ENCODE results near the gene PTTG1.

GRCh38 chr5:160380041-160380440 lies 41.6 kb upstream of the PTTG1 start:
- TF ChIP-seq, protein P1, sequence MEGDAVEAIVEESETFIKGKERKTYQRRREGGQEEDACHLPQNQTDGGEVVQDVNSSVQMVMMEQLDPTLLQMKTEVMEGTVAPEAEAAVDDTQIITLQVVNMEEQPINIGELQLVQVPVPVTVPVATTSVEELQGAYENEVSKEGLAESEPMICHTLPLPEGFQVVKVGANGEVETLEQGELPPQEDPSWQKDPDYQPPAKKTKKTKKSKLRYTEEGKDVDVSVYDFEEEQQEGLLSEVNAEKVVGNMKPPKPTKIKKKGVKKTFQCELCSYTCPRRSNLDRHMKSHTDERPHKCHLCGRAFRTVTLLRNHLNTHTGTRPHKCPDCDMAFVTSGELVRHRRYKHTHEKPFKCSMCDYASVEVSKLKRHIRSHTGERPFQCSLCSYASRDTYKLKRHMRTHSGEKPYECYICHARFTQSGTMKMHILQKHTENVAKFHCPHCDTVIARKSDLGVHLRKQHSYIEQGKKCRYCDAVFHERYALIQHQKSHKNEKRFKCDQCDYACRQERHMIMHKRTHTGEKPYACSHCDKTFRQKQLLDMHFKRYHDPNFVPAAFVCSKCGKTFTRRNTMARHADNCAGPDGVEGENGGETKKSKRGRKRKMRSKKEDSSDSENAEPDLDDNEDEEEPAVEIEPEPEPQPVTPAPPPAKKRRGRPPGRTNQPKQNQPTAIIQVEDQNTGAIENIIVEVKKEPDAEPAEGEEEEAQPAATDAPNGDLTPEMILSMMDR (conservative IDR thresholded peaks at IDR 0.05; ENCODE audit: low read depth, low read length) = no peak
- no peak for TF ChIP-seq POLR2A (IDR thresholded peaks at IDR 0.05; ENCODE audit: low read depth, low read length)
- no peak for TF ChIP-seq FOS (IDR thresholded peaks at IDR 0.05; ENCODE audit: low read depth, low read length)
- TF ChIP-seq ELK1 (IDR thresholded peaks at IDR 0.05; ENCODE audit: borderline replicate concordance, low read depth, low read length) = no peak
- TF ChIP-seq RFX5 (IDR thresholded peaks at IDR 0.05; ENCODE audit: low read depth, low read length) = no peak
- TF ChIP-seq RAD21 (IDR thresholded peaks at IDR 0.05; ENCODE audit: low read length) = no peak
- no peak for TF ChIP-seq SMC3 (IDR thresholded peaks at IDR 0.05; ENCODE audit: low read depth, low read length)
- TF ChIP-seq MAZ (IDR thresholded peaks at IDR 0.05; ENCODE audit: borderline replicate concordance, low read depth, low read length) = no peak

All from IMR-90 (cell line).